NCI-H128 (cell line): Measurements from ENCODE around the gene EBI3.
"Not testable (repeated sequence)": the region's sequence is repeated elsewhere in the genome, so short reads cannot be mapped to it uniquely, and the experiment has no call there.

Experiments used
- DNase-seq: peaks from one replicate; lab custom pipeline; 2025; ENCODE audit not compliant: unreplicated experiment; lab: John Stamatoyannopoulos, UW

EBI3 gene

GRCh38 chr19:4229179-4229931, at the start of gene EBI3:
Gene EBI3, plus strand, starts transcription at chr19:4229523. Its CDS starts 28 bp downstream, at chr19:4229551.
- no peak for DNase-seq

- no peak for DNase-seq
These were observed 48.2 kb upstream of the EBI3 start for GRCh38 chr19:4181053-4181508.

DNA sequence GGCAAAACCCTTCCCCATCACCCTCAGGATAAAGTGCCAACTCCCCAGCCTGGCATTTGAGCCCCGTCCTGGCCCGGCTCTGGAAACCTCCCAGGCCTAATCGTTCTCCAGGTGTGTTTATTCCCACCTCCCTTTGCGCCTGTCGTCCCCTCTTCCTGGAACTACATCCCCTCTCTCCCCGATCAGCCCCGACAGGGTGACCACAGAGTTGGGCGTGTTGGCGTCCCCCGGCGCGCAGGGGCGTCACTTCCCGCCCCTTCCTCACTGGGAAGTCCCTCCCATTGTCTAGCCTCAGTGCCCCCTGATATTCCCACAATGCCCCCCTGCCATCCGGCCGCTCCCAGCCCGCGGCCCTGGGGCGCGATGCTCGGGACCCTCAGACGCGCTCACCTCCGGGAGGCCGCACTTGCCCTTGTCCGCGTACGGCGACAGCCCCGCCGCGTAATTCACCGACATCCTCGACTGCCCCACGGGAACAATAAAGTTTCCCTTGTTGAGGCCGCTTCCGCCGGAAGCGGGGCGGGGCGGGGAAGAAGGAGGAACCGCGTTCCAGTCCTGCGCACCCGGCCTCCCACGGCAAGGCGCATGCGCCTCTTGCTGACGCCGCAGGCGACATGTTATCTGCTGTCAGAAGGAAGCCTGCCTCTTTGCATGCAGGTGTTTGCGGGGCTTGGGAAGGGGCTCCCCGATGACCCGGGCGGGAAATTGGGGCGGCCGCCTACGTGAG, 47.1 kb upstream of the EBI3 start, which contains the start of the genes ANKRD24 and SIRT6:
ANKRD24 (plus strand) TSS at position 606 of the 727 bp plus-strand sequence. CDS start 3,737 bp downstream, outside the sequence.
SIRT6 (minus strand) TSS at position 480 of the 727 bp plus-strand sequence; CDS start at position 456, 24 bp downstream.
- DNase-seq, result peak; percentile 92

GRCh38 chr19:4183967-4184717, 45.2 kb upstream of the EBI3 start:
- DNase-seq, result peak; percentile 21

GRCh38 chr19:4184718-4185352, 44.5 kb upstream of the EBI3 start:
- no peak for DNase-seq

DNA sequence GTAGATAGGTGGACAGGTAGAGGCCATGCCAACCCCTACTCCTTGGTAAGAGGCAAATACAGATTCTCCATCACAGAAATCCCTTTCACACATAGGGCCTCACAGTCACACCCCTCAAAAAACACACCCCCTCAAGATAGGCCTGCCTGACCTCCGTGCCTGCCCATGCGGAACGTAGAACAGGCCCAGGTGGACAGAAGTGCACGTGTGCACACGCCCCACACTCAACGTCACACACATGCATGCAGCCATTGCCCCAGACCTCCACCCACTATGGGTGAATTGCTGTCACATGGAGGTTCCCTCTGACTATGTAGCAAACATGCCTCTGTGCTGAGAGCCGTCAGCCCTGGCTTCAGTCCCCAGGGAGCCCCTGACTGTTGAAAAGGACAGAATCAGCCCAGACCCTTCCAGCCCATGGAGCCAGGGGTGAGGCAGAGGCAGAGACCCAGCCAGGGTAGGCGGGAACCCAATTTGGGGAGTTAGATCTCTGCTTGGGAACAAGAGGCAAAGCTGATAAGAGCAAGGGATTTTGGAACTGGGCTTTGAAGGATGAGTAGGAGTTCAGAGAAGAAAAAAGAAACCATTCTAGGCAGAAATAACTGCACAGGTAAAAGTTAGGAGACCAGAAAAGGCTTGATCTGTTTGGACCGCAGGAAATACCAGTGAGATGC, 43.8 kb upstream of the EBI3 start:
- no peak for DNase-seq

DNA sequence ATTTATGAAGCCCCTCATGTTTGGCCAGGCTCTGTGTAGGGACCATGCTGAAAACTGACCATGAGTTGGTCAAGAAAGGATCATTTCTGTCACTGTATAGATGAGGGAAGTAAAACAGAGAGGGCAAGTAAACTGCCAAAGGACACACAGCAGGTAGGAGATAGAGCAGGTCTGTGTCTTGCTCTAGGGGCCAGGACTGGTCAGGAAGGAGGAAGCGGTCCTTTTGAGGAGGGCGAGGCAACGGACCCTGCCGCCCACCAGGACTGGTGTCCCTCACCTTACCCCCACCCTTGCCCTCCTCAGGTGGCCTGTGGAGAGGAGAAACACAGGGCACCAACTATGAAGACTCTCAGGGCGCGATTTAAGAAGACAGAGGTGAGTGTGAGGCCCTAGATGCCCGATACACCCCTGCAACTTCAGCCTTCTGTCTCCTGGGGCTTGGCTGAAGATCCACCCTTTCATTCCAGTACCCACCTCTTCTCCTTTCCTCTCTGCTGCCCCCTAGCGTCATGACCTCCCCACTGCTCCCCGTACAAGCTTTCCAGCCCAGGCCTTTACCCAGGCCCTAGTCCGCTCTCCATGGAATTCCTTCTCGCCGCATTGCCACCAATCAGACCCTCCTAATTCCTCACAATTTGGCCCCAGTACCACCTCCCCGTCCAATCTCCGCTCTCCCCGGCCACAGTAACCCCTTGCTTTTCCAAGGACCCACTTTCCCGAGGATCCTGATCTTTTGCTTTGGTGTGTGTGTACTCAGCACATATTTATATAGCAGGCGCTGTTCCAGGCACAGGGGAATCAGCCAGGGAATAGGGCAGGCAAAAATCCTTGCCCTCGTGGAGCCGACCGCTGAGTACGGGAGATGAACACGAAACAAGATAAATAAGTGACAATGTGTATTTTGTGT, 43.0 kb upstream of the EBI3 start:
- DNase-seq, result no peak

- no peak for DNase-seq
These were observed 41.8 kb upstream of the EBI3 start for GRCh38 chr19:4187313-4188122.

- no peak for DNase-seq
These were observed 39.7 kb upstream of the EBI3 start for GRCh38 chr19:4189641-4190040.

DNA sequence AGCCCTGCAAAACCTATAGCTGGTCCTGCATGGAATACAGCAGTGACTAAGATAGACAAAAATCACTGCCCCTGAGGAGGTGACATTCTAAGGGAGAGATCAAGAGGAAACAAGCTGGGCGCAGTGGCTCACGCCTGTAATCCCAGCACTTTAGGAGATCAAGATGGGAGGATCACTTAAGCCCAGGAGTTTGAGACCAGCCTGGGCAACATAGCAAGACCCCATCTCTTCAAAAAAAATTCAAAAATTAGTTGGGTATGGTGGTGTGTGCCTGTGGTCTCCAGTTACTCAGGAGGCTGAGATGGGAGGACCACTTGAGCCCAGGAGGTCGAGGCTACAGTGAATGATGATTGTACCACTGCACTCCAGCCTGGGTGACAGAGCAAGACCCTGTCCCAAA, 36.8 kb upstream of the EBI3 start:
- not testable (repeated sequence) for DNase-seq

GRCh38 chr19:4194353-4194752, 35.0 kb upstream of the EBI3 start:
- no peak for DNase-seq

GRCh38 chr19:4196009-4196408, 33.3 kb upstream of the EBI3 start:
- DNase-seq, result no peak

GRCh38 chr19:4196587-4197148, 32.7 kb upstream of the EBI3 start:
- DNase-seq, result no peak

GRCh38 chr19:4197228-4197624, 32.1 kb upstream of the EBI3 start:
- DNase-seq, result no peak

GRCh38 chr19:4197625-4198466, 31.5 kb upstream of the EBI3 start:
- DNase-seq, result no peak

DNA sequence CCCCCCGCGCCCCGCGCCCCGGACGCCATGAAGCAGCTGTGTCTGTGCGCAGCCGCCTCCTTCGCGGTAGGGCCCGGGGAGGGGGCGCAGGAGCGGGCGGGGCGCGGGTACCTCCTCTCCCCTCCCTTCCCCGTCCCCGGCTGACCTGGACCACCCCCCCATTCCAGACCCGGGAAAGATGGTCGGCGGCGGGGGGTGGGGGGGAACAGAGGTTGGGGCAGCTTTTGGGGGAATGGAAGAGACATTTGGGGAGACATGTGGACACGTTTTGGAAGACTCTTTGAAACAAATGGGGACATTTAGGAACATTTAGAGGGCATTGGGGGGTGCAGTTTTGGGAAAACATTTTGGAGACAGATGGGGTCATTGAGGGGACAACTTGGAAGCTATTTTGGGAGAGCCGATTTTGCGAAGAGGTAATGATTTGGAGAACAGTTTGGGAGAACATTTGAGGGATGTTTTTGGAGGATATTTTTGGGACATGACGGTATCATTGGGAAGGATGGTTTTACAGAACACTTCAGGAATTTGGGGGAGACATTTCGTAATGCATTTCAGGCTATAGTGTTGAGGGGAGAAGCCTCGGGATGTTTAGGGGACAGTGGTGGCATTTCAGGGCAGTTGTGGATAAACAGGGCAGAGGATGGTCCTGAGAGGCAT, 30.7 kb upstream of the EBI3 start:
- DNase-seq, result no peak
